C4-2B (cell line): ENCODE data around the gene U2SURP.

Source experiments
- CTCF ChIP-seq: fragments of 450-650 bp; conservative IDR thresholded peaks from 2 replicates; pipeline ENCODE4 v1.5.1; 2017; ENCODE audit warnings: mild to moderate bottlenecking
- ZFX ChIP-seq: fragments of 450-650 bp; IDR thresholded peaks from 2 replicates; pipeline ENCODE4 v1.6.1; 2017

DNA sequence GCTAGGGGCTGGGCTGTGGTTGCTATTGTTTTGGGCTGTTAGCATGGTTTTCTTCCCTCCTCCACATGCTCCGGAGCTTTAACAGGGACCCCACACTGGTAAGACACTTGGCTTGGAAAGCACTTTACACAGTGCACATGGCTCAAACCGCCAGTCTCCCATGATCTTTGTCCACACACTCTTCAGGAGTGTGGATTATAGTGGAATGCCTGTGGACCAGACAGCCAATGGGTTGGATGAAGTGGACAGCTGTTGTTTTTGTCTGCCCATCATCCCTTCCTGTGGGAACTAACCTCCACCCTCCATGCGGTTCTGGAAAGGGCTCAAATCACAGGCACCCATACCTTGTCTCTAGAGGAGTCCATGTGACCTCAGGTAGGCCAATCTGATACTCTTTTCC, 47.9 kb upstream of the U2SURP start:
- TF ChIP-seq CTCF (no peak), ZFX (no peak)
